Measurements from ENCODE around the gene DNASE1L1.

DNASE1L1 gene

GRCh38 chrX:154365997-154366665, 42.9 kb downstream of the DNASE1L1 start:
- DNase-seq: no peak

DNA sequence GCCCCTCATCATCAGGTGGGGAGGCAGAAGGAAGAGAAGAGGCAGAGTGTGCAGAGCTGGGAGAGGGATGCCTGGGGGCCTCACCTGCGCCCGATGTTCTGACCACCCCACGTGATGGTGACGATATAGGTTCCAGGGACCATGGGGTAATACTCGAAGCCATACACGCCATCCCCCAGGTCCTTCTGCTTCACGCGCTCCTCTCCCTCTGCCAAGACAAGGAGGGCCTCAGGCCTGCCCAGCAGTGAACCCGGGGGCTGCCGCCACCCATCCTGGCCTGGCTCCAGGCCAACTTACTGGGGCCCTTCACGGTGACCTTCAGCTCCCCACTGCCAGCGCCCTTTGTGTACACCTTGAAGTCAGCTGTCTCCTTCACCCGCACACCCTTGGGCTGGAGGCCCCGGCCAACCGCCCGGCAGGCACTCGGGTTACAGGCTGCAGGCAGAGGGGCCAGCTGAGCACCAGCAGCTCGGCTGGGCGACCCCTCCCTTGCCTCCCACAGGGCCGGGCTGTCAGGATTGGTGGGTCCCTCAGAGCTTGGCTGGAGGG, 43.9 kb downstream of the DNASE1L1 start:
- no peak for DNase-seq

DNA sequence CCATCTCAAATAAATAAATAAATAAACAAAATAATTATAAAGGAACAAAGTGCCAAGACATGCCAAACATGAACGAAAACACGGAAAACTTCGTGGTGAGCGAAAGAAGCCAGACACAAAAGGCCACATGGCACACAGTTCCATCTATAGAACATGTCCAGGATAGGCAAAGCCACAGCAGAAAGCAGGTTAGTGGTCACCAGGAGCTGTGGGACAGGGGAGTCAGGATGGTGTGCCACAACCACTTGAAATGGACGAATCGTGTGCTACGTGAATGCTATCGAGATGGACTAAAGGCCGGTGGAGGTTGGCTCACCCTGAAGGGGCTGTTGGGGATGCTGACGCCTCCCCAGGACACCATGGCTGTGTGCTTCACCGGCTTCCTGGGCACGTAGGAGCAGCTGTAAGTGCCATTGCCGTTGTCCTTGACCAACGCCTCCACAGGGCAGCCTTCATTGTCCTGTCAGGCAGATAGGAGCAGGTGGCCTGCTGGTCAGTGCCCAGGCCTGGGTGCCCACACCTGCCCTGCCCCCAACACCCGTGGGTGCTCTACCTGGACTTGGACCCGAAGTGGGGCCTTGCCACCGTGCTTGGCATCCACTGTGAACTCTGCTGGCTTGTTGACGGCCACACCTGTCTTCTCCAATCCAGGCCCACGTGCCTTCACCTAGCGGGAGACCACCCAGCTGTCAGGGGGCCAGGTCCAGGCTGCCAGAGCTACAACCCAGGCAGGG, 45.2 kb downstream of the DNASE1L1 start:
- no peak for DNase-seq

DNA sequence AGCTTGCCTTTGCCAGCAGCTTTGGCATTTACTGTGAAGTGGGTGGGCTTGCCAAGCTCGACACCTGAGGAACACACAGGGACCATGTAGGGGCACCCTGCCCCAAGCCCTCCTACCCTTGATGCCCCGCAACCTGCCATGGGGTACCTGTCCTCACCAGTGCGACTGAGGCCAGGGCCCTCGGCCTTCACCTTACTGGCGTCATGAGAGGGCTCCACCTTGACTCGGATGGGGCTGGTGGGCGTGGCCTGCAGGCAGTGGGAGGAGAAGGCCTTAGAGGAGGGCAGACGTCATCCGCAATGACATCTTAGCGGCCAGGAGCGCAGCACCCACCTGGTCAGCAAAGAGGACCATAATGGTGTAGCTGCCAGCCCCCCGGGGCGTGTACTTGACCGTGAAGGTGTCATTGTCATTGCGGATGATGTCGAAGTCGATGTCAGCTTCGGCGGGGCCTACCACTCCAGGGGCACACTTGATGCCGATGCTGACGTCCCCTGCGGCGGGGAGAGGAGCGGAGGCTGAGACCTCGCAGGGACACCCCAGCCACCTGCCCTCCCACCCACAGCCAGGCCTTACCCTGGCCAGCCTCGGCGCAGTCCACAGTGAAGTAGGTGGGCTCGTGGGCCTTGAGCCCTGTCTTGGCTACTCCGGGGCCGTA, 46.8 kb downstream of the DNASE1L1 start:
- DNase-seq: no peak

DNA sequence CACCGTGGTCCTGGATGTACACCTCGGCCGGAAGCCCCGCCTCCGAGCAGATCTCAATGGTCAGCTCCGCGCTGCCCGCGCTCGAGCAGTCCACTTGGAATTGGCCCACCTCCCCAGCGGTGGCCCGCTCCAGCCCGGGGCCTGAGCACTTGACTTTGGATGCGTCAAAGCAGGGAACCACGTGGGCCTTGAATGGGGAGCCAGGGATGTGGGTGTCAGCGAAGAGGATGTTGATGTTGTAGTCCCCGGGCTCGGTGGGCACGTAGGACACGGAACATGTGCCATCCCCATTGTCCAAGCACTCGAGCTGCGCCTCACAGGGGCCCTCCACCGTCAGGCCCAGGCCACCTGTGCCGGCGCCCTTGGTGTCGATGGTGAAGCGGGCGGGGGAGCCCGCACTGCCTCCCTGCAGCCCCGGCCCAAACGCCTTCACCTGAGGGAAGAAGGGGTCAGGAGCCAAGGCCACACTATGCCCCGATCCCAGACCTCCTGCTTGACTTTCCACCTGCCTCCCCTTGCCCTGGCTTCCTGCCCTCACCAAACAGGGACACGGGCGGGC, 48.8 kb downstream of the DNASE1L1 start:
- DNase-seq: no peak

GRCh38 chrX:154359362-154360154, 49.5 kb downstream of the DNASE1L1 start:
- DNase-seq: no peak

DNA sequence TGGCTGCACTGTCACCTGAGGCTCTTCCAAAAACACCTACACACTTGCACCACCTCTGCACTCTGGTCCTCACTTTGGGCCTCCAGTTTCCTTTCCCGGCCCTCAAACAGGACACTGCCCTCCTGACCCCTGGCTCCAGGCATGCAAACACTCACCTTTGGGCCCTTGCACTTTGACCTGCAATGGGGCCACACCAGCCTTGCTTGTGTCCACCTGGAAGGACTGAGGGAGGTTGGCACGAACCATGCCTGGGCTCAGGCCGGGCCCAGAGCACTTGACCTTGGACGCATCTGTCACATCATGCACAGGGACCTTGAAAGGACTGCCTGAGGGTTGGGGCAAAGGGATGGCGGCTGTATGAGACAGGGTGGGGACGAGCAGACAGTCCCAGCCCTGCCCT, 50.2 kb downstream of the DNASE1L1 start:
- no peak for DNase-seq

GRCh38 chrX:154358011-154358410, 51.0 kb downstream of the DNASE1L1 start:
- no peak for DNase-seq

DNA sequence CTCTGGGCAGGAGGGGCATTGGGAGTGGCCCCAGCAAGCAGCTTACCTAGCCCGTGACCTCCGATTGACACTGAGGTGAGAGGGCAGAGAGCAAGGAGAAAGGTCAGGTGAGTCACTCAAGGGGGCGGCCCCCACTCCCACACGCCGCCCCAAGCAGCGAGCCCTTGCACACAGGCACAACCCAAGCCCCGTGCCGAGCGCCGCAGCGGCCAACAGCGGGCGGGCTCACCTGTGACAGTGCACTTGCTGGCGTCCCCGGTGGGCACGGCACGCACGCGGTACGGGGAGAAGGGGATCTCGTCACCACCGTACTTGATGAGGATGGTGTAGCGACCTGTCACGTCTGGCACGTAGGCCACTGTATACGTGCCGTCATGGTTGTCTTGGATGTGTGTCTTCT, 51.8 kb downstream of the DNASE1L1 start:
- DNase-seq: no peak

- no peak for DNase-seq
Measured at GRCh38 chrX:154356596-154356995, 52.5 kb downstream of the DNASE1L1 start.

DNA sequence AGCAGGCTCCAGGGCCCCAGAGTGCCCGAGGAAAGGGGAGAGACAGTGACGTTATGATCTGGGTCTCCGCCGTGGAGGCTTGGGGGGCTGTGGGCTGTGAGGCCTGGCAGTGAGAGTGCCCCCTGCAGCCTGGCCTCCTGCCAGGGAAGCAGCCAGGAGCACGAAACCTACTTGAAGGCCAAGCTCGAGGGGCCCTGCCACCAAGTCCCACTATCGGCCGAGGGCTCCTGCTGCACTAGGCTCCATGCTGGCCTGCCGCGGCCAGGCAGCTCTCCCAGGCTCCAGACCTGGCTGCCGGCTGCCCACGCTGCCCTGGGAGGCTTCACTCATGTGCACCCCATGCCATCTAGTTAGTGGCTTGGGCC, 53.3 kb downstream of the DNASE1L1 start:
- no peak for DNase-seq

- DNase-seq: no peak
Measured at GRCh38 chrX:154355094-154355775, 53.8 kb downstream of the DNASE1L1 start.

- no peak for DNase-seq
Measured at GRCh38 chrX:154354516-154354915, 54.5 kb downstream of the DNASE1L1 start.

- DNase-seq: no peak
Measured at GRCh38 chrX:154354013-154354412, 55.0 kb downstream of the DNASE1L1 start.

GRCh38 chrX:154353172-154353843, 55.7 kb downstream of the DNASE1L1 start:
- no peak for DNase-seq

GRCh38 chrX:154352466-154352865, 56.6 kb downstream of the DNASE1L1 start:
- DNase-seq: no peak

DNA sequence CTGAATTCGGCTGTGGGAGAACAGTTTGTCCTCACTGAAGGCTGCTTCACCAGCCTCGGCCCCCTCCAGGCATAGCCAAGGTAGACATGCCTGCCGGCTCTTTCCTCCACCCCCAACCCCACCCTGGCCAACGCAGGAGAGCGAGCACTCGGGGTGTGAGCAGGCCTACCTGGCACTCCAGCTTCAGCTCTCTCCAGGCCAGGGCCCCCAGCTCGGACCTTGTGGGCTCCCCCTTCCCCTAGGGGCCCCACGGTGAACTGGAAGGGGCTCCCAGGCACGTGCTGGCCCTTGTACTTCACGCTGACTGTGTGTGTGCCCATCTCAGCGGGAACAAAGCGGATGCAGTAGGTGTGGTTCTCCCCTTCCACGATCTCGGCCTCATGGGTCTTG, 57.0 kb downstream of the DNASE1L1 start:
- DNase-seq: no peak
